ENCODE results near the gene VPS35L. TPM values are rescaled to one million over a fixed set of nuclear protein-coding genes. Genes with fewer than 3 reads are reported as not detected.

Gene VPS35L
- total and polyA plus RNA-seq, 2 experiments from 2014 or later, result 48.0 to 54.6 TPM

DNA sequence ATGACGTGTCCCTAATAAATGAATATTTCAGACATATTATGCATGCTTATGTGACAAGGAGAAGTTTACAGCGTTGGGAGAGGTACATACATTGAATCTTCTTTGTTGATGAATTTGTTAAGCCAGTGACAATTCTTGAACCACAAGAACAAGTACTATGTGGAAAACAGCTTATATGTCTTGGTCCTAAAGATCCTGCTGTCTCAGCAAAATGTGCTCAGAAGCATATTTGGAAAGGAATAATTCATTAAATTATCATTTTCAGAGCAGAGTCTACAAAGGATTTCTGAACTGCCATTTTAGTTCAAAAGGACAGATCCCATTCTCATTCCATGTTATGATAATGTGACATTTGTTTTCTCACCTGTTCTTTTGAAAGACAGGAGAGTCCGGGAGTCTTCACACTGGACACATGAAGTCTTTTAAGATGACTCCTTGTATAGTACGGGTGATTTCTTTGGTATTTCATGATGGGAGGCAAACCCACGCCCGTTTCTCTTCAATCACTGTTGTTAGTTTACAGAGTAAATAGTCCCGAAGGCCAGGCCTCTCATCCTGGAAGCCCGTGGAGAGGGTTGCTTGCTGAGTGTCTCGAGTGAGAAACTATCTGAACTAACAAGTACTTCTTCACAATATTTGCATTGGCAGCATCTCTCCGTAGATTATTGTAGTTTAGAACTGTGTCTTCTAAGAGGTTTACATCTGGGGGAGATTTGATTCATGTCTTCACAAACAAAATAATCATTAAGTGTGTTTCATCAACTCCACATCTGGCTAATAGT is 26.7 kb downstream of the VPS35L start:
- TF ChIP-seq ZNF331 (CRISPR knock-in tag; IDR thresholded peaks at IDR 0.05; ENCODE audit: low read depth) (no peak), ZNF114 (CRISPR knock-in tag; IDR thresholded peaks at IDR 0.05) (no peak), POLR2AphosphoS5 (IDR thresholded peaks at IDR 0.05; ENCODE audit: low read depth) (no peak), EZH2phosphoT487 (IDR thresholded peaks at IDR 0.05; ENCODE audit: unreplicated experiment) (no peak), CREB1 (CRISPR knock-in tag; IDR thresholded peaks at IDR 0.05; ENCODE audit: low read depth) (no peak), NANOG (IDR thresholded peaks at IDR 0.05; ENCODE audit: borderline replicate concordance) (no peak), JUNB (IDR thresholded peaks at IDR 0.05; ENCODE audit: unreplicated experiment) (no peak), CTCF (conservative IDR thresholded peaks at IDR 0.05; ENCODE audit: low read depth in 2 of 2) (no peak), EZH2 (IDR thresholded peaks at IDR 0.05; ENCODE audit: low read depth, unreplicated experiment) (no peak), STAT1 (IDR thresholded peaks at IDR 0.05; ENCODE audit: unreplicated experiment) (no peak)
- TF ChIP-seq, protein P1, sequence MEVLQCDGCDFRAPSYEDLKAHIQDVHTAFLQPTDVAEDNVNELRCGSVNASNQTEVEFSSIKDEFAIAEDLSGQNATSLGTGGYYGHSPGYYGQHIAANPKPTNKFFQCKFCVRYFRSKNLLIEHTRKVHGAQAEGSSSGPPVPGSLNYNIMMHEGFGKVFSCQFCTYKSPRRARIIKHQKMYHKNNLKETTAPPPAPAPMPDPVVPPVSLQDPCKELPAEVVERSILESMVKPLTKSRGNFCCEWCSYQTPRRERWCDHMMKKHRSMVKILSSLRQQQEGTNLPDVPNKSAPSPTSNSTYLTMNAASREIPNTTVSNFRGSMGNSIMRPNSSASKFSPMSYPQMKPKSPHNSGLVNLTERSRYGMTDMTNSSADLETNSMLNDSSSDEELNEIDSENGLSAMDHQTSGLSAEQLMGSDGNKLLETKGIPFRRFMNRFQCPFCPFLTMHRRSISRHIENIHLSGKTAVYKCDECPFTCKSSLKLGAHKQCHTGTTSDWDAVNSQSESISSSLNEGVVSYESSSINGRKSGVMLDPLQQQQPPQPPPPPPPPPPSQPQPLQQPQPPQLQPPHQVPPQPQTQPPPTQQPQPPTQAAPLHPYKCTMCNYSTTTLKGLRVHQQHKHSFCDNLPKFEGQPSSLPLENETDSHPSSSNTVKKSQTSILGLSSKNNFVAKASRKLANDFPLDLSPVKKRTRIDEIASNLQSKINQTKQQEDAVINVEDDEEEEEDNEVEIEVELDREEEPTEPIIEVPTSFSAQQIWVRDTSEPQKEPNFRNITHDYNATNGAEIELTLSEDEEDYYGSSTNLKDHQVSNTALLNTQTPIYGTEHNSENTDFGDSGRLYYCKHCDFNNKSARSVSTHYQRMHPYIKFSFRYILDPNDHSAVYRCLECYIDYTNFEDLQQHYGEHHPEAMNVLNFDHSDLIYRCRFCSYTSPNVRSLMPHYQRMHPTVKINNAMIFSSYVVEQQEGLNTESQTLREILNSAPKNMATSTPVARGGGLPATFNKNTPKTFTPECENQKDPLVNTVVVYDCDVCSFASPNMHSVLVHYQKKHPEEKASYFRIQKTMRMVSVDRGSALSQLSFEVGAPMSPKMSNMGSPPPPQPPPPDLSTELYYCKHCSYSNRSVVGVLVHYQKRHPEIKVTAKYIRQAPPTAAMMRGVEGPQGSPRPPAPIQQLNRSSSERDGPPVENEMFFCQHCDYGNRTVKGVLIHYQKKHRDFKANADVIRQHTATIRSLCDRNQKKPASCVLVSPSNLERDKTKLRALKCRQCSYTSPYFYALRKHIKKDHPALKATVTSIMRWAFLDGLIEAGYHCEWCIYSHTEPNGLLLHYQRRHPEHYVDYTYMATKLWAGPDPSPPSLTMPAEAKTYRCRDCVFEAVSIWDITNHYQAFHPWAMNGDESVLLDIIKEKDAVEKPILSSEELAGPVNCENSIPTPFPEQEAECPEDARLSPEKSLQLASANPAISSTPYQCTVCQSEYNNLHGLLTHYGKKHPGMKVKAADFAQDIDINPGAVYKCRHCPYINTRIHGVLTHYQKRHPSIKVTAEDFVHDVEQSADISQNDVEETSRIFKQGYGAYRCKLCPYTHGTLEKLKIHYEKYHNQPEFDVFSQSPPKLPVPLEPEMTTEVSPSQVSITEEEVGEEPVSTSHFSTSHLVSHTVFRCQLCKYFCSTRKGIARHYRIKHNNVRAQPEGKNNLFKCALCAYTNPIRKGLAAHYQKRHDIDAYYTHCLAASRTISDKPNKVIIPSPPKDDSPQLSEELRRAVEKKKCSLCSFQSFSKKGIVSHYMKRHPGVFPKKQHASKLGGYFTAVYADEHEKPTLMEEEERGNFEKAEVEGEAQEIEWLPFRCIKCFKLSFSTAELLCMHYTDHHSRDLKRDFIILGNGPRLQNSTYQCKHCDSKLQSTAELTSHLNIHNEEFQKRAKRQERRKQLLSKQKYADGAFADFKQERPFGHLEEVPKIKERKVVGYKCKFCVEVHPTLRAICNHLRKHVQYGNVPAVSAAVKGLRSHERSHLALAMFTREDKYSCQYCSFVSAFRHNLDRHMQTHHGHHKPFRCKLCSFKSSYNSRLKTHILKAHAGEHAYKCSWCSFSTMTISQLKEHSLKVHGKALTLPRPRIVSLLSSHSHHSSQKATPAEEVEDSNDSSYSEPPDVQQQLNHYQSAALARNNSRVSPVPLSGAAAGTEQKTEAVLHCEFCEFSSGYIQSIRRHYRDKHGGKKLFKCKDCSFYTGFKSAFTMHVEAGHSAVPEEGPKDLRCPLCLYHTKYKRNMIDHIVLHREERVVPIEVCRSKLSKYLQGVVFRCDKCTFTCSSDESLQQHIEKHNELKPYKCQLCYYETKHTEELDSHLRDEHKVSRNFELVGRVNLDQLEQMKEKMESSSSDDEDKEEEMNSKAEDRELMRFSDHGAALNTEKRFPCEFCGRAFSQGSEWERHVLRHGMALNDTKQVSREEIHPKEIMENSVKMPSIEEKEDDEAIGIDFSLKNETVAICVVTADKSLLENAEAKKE (CRISPR knock-in tag; IDR thresholded peaks at IDR 0.05), result no peak
- TF ChIP-seq, protein P2, sequence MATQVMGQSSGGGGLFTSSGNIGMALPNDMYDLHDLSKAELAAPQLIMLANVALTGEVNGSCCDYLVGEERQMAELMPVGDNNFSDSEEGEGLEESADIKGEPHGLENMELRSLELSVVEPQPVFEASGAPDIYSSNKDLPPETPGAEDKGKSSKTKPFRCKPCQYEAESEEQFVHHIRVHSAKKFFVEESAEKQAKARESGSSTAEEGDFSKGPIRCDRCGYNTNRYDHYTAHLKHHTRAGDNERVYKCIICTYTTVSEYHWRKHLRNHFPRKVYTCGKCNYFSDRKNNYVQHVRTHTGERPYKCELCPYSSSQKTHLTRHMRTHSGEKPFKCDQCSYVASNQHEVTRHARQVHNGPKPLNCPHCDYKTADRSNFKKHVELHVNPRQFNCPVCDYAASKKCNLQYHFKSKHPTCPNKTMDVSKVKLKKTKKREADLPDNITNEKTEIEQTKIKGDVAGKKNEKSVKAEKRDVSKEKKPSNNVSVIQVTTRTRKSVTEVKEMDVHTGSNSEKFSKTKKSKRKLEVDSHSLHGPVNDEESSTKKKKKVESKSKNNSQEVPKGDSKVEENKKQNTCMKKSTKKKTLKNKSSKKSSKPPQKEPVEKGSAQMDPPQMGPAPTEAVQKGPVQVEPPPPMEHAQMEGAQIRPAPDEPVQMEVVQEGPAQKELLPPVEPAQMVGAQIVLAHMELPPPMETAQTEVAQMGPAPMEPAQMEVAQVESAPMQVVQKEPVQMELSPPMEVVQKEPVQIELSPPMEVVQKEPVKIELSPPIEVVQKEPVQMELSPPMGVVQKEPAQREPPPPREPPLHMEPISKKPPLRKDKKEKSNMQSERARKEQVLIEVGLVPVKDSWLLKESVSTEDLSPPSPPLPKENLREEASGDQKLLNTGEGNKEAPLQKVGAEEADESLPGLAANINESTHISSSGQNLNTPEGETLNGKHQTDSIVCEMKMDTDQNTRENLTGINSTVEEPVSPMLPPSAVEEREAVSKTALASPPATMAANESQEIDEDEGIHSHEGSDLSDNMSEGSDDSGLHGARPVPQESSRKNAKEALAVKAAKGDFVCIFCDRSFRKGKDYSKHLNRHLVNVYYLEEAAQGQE (IDR thresholded peaks at IDR 0.05; ENCODE audit: unreplicated experiment), result no peak
- TF ChIP-seq, protein P3, sequence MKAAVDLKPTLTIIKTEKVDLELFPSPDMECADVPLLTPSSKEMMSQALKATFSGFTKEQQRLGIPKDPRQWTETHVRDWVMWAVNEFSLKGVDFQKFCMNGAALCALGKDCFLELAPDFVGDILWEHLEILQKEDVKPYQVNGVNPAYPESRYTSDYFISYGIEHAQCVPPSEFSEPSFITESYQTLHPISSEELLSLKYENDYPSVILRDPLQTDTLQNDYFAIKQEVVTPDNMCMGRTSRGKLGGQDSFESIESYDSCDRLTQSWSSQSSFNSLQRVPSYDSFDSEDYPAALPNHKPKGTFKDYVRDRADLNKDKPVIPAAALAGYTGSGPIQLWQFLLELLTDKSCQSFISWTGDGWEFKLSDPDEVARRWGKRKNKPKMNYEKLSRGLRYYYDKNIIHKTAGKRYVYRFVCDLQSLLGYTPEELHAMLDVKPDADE (IDR thresholded peaks at IDR 0.05), result no peak
- peaks cover 42% of the 10 kb centered on the region for H3K36me3 ChIP-seq (ENCODE audit: insufficient read depth)
- no peaks in the 10 kb centered on the region for H3K9me2 ChIP-seq (ENCODE audit: insufficient read depth)
- no peak for ATAC-seq
- no peak overlapping the region for H3K4me3 Mint-ChIP-seq
- 0 out of 2 replicates have a peak, but pooled peaks cover 2% of the 10 kb centered on the region for H4K20me1 ChIP-seq (replicated peaks; ENCODE audit: insufficient read depth)
- no peaks in the 10 kb centered on the region for H3F3A ChIP-seq (replicated peaks; ENCODE audit: low read depth)
- H3K36me3 Mint-ChIP-seq (ENCODE audit: low read depth), result peaks cover 76% of the 10 kb centered on the region
- no peak overlapping the region for H3K4me2 ChIP-seq
- H3K4me3 ChIP-seq, result no peak overlapping the region
- H3K27me3 ChIP-seq (ENCODE audit: insufficient read depth), result no peaks in the 10 kb centered on the region
- no peaks in the 10 kb centered on the region for H3K4me1 ChIP-seq (ENCODE audit: insufficient read depth)
- DNase-seq (ENCODE audit: low spot score), result no peak
- peaks cover 5% of the 10 kb centered on the region for H3K27me3 Mint-ChIP-seq (ENCODE audit: insufficient read depth, low read depth, poor library complexity)
- 0 out of 2 replicates have a peak overlapping the region, but pooled peaks have one; percentile 19 for H3K27ac ChIP-seq (ENCODE audit: low read depth)
- no peaks in the 10 kb centered on the region for H3K4me1 Mint-ChIP-seq
- no peaks in the 10 kb centered on the region for H3K79me2 ChIP-seq (replicated peaks; ENCODE audit: insufficient read depth)
- no peak overlapping the region for H2AFZ ChIP-seq
- H3K9me3 Mint-ChIP-seq, result peaks cover 7% of the 10 kb centered on the region
- H3K27ac Mint-ChIP-seq, result no peak overlapping the region
